CD4-positive, alpha-beta T cell treated with Interleukin-21 for 1 hour (primary cell): ENCODE results near the gene NOX4.
"Not testable (repeated sequence)": the region's sequence is repeated elsewhere in the genome, so short reads cannot be mapped to it uniquely, and the experiment has no call there.

ENCODE experiments used
- DNase-seq: peaks from one replicate; pipeline ENCODE4 v3.0.0-alpha.2; 2020

NOX4 gene

DNA sequence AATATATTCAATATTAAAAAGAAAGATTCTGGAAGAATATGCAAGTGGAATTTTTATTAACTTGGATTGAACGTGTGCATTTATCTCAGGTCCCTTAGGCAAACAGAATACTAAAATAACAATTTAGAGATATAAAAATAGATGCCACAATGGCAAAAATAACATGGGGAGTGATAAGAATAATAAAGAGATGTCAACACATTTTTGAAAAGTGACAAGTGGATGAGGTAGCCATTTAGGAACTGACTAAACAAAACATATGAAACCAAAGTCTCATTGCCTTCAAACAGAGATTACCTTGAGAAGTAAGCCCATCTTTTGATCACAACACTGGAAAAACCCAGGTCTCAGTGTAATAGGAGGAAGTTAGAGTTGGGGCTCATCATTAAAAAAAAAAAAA, 112.2 kb downstream of the NOX4 start:
- DNase-seq = not testable (repeated sequence)

DNA sequence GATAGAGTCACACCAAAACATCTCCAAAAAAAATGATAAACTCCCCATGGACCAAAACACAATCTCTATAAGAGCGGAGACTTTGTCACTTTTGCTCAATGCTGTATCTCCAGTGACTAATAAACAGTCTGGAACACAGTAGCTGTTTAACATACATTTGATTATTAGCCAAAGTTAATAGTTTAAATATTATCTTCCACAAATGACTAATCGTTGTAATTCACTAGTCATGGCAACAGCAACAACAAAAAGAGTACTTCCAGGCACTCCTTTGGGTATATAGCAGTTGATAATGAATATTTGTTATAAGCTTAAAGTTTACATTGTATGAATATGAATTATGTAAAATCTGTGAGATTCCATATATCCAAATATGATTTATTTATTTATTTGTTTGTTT, 121.8 kb downstream of the NOX4 start:
- DNase-seq = not testable (repeated sequence)

DNA sequence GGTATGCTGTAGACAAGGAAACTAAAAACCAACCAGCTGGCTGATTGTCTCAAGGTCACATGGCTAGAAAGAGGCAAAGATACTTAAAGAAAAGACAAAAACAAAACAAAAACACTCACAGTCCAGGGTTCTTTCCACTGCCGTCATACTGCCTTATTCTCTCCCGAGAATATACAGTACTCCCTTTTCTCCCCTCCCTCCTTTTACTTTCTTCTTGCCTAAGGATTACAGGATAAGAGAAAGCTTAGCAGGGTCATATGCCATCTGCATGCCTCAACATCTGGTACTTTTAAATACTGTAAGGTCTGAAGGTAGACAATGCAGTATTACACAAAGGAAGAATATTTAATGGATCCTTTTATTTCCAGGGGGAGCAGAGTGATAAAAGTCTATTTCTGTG, 126.3 kb downstream of the NOX4 start:
- DNase-seq = not testable (repeated sequence)

DNA sequence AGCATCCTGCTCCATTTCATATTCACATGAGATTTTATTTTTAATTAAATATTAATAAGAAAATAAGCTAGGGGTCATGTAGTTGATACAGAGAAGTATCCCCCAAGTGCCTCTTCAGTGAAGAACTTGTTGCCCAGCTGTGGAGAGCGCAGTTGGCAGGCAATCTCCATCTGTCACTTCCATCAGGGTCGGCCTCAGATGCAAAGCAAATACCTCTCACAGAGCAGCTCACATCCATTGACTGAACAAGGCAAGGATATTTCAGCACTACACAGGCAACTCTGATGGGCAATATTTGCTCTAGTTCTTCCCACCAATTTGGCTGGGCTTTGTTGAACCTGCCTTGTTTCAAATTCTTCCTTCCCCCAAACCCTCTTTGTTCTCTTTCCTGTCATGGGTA, 129.4 kb downstream of the NOX4 start:
- no peak for DNase-seq

DNA sequence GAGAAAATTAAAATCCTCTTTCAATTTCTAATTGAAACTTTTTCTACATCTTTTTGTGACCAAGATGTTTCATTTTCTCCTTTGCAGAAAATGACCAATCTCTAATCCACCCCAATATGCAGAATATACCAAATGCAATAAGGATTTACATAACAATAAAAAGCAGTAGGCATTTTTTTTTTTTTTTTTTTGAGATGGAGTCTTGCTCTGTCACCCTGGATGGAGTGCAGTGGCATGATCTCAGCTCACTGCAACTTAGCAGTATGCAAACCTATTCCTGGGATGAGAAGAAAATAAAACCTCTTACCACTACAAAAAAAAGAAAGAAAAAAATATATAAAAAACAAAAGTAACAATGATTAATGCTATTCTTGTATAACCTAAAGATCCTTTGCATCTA, 132.0 kb downstream of the NOX4 start:
- not testable (repeated sequence) for DNase-seq

DNA sequence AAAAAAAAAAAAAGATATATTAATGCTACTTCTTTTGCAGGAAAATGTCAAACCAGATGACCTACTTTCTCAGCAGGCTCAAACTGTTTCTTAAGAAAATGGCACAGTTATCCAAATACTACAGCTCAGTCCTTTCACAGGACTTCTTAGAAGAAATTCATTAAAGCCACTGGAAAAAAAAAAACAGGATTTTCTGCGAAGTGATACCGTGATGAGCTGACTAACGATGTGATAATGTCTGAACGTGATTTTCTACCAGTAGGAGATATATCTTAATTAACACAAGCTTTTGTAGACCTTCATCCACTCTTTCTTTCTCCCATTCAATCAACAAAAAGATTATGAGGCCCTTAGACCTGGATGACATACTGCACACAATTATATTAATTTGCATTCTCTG, 132.4 kb downstream of the NOX4 start:
- DNase-seq = no peak

DNA sequence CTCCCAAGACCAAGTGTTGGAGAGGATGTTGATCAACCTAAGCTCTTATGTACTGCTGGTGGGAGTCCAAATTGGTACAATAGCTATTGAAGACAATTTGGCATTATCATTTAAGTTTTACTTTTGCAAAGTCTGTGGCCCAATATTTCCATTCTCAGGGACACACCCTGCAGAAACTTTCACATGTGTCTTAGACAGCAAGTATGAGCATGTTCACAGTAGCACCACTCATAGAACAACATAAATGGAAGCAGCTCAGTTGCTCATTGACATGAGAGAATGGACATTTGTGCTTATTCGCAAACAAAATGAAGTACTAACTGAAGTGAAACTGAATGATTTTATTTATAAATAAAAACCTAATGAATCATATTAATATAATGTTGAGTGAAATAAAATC, 135.5 kb downstream of the NOX4 start:
- DNase-seq = no peak

DNA sequence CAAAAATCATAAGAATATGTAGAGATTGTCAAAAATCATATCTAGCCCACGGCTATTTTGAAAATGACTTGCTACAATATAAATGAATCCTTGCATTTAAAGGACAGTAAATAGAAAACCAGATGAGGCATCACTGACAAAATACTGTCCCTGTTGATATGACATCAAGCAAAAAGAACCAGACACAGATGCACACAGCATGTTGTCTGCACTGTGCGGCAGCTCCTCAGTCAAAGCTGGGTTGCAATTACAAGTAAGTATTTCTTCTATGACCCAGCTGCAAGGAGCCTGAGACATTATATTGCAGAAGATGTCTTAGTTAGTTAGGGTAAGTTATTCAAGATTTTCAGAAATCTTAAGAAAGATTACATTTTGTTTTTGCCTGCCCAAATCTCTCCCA, 136.7 kb downstream of the NOX4 start:
- not testable (repeated sequence) for DNase-seq

DNA sequence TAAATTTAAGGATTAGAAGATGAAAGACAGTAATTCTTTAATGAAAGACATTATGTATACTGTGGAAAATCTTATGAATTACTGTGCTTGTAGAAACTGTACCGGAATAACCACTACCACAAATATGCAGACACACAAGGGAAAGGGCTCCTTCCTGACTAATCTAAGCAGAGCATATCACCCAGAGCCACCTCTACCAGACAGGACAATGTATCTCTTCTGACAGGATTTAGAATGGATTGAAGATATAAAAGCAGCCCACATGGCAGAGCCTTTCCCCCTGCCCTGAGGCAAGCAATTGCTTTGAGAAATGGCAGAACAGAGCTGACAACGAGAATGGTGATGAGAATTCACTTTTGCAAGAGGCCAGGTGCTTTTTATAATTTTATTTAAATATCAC, 144.1 kb downstream of the NOX4 start:
- DNase-seq = no peak

DNA sequence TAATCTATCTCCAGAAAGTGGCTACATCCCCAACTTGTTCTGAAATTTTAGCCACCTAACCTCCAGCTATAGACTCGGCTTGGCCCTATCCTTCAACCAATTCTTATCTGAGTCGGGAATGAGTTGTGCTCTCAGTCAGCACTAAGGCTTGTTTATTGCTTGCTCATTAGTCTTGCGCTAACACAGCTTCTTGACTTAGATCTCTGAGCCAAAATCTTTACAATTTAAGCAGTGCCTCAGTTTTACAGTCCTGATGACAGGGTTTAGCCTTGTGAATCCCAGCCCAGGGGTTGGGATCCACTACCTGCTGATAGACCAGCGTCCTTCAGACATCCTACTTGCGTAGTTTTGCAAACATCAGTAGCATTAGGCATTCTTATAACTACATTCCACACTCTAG, 144.6 kb downstream of the NOX4 start:
- no peak for DNase-seq

DNA sequence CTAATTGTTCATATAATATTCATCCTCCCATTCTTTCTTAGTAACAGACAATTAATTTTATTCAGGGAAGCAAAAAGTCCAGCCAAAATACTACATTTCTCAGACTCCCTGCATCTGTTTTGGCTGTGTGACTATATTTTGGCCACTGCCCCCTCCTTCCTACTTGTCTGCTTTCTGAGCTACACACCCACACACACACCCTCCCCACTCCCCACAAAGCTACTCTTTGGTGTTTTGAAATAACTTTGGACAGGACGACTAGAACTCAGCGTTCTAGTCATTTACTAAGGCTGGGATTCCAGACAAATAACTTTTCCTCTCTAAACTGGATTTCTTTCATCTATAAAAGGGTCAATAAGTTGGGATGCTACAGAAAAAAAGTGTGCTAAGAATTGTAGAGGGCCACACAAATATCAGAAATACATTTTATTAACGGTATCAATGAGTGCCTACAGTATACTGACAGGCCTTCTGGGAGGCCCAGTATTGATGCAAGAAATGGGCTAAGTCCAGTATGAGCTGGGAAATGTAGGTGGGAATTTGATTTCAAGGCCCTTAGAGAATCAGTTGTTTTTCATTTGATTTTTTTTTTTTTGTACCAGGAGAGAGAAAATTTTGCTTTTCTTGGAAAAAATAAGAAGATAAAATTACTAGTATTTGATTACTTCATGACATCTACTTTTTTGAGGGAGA, 148.1 kb downstream of the NOX4 start:
- DNase-seq = not testable (repeated sequence)

DNA sequence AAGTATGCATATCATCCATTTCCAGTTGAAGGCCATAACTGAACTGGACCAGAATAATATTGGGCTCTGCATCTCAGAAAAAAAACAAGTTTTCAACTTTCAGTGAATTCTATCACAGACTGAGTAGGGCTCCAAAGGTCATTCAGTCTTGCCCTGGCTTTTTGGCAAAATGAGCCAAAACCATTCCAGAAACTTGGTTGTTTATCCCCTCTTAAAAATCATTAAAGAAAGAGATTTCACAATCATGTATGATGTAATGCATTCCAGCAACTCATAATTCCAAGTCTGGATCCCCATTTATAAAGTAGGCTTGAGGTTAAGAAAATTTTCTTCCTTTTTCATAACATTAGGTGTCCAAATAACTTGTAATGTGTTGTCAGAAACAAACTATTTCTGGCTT, 150.7 kb downstream of the NOX4 start:
- not testable (repeated sequence) for DNase-seq

DNA sequence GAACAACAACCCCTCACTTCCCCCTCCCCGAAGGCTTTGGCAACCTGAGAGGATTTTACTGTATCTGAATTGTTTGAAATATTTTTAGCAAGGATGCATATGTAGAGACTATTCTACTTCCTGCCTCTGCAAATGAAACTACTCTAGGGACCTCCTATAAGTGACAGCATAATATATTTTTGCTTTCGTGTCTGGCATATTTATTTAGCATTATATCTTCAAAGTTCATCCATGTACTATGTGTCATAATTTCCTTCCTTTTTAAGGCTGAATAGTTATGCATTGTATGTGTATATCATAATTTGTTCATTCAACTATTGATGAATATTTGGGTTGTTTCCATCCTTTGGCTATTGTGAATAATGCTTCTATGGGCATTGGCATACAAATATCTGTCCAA, 153.1 kb downstream of the NOX4 start:
- not testable (repeated sequence) for DNase-seq

DNA sequence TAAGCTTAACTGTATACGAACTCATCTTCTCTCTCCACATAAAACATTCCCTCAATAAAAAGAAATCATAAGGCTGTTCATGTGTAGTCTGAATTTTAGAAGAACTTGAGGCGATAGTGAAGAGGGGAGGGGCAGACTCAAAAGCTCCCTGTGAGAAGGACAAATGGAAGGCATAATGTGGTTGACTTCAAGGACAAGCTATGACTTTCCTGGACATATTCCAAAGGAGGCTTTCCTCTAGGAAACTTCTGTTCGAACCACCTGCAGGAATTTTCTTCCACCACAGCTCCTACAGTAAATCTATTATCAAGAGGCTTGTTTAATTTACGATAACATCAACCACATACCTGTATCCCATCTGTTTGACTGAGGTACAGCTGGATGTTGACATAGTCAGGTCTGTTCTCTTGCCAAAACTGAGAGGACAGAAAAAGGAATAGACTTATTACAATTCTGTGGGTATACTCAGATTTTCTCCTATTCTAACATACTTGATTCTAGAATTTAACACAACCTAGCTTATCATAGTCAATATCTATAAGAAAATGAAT, 154.0 kb downstream of the NOX4 start:
- not testable (repeated sequence) for DNase-seq

DNA sequence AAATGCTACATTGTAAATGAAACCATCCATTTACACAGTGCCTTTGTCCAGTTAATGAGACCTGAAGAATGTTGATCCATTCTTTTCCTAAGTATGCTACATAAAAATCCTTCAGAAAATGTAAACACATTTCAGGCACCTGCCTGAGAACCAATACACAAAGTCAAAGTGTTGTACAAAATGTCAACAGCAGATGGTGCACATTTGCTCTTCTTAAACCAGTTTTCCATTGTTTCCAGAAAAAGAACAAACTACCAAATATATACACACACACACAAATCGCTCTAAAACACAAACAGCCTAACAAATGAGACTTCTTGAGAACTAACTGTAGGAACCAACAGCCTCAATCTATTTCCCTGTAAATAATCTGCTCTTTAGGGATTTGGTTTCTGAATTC, 157.5 kb downstream of the NOX4 start:
- not testable (repeated sequence) for DNase-seq

DNA sequence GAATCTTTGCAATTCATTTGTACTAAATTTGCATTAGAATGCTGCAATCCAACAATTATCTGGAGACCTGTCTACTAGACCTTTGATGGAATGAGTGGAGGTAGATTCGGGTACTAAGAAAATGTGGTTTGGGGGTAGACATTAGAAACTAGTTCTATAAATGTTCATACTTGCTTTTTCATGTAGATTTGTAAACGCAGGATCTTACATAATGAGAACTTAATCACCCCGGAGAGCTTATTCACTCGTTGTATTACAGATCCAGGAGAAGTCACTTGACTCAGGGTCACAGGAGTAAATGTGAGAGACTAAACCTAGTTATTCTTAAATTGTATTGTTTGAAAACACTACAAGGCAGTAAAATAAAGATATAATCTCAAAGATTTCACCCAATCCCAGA, 159.2 kb downstream of the NOX4 start:
- DNase-seq = not testable (repeated sequence)

DNA sequence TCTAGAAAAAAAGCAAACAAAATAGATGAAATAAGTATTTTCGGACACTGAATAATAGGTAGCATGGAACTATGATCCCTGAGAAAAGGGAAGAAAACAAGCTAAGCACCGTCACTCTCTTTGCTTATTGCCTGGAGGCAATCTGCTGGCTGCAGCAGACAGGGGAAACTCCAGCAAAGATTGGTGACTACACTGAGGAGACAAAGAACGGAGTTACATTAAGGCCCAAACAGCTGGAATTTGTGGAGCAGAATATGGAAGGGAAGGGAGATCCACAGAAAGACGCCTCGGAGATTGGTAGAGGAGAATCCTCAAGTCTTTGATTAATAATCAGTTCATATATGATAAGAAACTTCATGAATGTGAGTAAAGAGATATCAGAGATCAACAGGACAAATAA, 163.3 kb downstream of the NOX4 start:
- no peak for DNase-seq

DNA sequence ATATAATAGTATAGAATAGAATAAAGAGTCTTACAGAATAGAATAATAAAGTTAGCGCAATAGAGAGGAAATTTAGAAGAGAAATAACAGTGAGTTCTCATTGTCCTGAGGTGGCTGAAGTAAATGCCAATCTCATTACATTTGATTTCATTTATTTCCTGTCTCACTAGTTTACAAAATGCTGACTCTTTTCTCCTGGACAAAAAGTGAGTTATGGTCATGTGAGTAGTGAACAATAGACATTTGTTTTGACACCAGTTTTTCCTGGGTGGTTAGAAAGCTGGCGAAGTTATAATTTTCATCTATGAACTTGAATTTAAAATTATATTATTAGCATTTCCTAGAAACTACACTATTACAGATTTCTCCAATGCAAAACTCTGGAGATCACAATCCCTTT, 169.8 kb downstream of the NOX4 start:
- DNase-seq = no peak

DNA sequence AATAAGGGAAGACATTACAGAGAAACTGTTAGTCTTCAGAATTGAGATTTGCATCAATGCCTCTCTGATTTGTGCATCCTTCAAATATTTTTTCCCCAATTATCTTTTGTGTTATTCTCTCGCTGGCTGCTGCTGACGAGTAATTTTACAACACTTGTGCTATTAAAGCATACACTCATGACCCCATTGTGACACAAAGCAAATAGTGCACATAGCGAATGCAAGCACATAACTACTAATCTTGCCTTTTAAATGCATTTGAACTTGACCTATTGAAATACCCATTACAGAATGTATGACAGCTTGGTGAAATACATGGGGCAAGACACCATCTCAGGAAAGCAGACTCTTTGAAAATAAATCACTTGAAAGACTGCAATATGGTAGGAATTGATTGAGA, 180.6 kb downstream of the NOX4 start:
- DNase-seq = not testable (repeated sequence)

DNA sequence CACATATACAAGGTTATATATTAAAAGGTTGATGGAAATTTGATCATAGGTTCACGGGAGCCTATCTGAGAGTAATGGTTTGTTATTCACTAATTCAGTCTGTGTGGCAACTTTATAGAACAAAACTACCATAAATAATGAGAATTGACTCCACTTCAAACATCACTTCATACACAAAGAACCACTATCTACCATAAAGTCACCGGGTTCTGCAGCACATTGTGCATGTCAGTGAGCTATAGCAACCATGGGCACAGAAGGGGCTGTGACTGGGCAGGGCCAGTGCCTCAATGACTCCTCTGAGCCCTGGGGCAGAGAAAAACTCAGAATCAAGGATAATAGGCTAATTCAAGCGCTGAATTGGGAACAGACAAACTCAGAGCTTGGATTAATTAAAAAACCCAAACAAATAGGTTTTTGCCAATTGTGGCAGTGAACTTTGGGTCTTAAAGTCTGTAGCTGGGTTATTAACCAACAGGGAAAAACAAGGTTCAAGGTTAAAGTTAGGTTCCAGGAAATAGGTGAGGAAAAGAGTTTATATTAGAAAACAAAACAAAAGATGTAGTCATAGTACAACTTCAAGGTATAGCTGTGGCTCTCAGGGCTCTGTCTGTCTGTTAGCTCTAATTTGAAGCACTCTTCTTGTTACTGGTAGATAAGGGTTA, 181.7 kb downstream of the NOX4 start:
- not testable (repeated sequence) for DNase-seq

DNA sequence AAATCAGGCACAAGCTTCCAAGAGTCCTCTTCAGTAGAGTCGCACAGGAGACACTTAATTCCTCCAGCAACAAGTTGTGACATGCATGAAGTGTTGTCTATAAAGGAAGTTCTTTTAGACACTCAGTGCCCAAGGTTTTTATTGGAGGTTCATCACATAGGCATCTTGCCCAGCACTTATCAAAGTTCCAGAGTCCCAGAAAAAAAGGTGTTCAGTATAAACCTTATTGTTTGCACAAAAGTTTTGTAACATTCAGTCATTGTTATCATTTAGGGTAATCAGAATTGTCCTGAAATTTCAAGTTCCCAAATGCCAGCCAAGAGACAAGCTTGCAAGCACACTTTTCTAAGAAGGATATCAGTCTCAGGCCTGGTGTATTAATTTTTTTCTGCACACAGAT, 182.9 kb downstream of the NOX4 start:
- not testable (repeated sequence) for DNase-seq

DNA sequence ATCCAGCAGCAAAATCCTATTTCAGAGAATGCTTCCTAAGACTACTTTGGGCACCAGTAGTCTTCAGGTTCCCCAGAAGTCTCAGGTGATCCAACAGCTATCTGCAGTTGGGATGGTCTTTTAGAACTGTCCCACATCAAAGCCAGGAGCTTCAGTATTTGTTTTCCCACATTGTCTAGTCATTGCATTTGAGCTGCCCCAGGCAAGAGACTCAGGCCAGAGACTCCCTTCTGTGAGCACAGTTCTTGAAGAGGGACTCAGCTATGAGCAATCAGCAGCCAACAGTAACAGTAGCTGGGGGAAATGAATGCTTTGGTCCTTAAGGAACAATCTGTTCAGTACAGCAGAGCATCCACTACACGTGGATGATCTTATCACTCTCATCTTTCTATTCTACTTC, 188.1 kb downstream of the NOX4 start:
- DNase-seq = not testable (repeated sequence)

DNA sequence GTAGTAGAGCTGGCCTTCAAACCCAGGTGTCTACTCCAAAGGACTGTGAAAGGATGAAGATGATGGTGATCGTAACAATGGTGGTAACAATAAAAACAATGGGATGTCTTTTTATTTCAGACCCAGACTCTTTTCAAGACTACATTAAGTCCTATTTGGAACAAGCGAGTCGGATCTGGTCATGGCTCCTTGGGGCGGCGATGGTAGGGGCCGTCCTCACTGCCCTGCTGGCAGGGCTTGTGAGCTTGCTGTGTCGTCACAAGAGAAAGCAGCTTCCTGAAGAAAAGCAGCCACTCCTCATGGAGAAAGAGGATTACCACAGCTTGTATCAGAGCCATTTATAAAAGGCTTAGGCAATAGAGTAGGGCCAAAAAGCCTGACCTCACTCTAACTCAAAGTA, 196.2 kb downstream of the NOX4 start:
- not testable (repeated sequence) for DNase-seq

DNA sequence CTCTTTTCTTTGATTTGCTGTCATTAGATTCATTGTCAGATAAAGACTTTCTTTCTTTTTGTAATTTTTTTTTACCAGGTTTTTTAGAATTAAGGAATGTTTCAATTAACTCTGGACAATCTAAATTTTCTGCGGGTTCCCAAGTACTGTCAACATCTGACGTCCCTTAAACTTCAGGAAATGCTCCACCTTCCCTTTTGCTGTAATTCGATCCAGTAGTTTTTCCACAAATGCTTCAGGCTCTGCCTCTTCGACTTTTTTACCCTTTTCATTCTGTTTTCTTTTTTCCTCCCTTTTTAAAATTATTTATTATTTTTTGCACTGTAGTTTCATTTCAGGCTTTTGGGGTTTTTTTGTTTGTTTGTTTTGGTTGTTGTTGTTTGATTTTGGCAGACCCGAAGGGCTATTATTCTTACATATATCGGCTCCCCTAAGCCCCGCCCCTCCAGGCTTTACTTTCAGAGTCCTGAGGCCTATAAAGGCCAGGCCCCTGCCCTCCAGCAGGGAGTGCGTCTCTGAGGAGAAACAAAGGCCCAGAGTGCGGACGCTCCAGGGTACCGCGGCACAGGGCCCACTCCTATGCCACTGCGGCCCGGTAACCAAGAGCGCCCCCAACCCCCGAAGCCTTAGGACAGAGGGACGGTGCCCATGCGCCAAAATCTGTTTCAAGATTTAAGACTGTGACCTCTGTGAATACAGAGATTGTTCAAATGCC, 197.1 kb downstream of the NOX4 start:
- no peak for DNase-seq
